ENCODE results near the gene TFF2.

TFF2 gene

GRCh38 chr21:42362198-42362597 is 11.4 kb upstream of the TFF2 start:
- ChIA-PET POLR2A (interaction anchor here (0.7 kb wide), 2 partner anchors 10 to 37 kb away, joined by 3 read pairs; no protein-coding TSS in a partner anchor), CTCF (interaction anchor here (0.7 to 1.5 kb wide), 3 partner anchors 10 to 106 kb away, joined by 4 to 5 read pairs (median 5); no protein-coding TSS in a partner anchor)
- H3K9me3 ChIP-seq (ENCODE audit: control insufficient read depth, insufficient read depth, low read depth, low read length), result no peaks in the 10 kb centered on the region
- H3K4me1 ChIP-seq (ENCODE audit: control insufficient read depth, insufficient read depth, low read length), result no peaks in the 10 kb centered on the region
- TF ChIP-seq EGR2 (tag by site-specific recombination; IDR thresholded peaks at IDR 0.05; ENCODE audit: low read depth) (no peak), ZNF140 (tag by site-specific recombination; IDR thresholded peaks at IDR 0.05) (no peak), ZNF791 (tag by site-specific recombination; IDR thresholded peaks at IDR 0.05) (no peak), ZNF558 (tag by site-specific recombination; IDR thresholded peaks at IDR 0.05) (no peak), ZNF19 (tag by site-specific recombination; IDR thresholded peaks at IDR 0.05; ENCODE audit: low read depth) (no peak), ZNF274 (IDR thresholded peaks at IDR 0.05; ENCODE audit: low read length) (no peak), ZNF274 (tag by site-specific recombination; IDR thresholded peaks at IDR 0.05; ENCODE audit: borderline replicate concordance) (no peak), ZNF214 (tag by site-specific recombination; IDR thresholded peaks at IDR 0.05; ENCODE audit: borderline replicate concordance) (no peak), HOXA7 (CRISPR knock-in tag; IDR thresholded peaks at IDR 0.05; ENCODE audit: borderline replicate concordance) (no peak), ZBTB17 (tag by site-specific recombination; IDR thresholded peaks at IDR 0.05) (no peak), TRIM28 (IDR thresholded peaks at IDR 0.05; ENCODE audit: borderline replicate concordance, low read length) (no peak), ZBTB21 (tag by site-specific recombination; IDR thresholded peaks at IDR 0.05) (no peak)
- TF ChIP-seq, protein P1, sequence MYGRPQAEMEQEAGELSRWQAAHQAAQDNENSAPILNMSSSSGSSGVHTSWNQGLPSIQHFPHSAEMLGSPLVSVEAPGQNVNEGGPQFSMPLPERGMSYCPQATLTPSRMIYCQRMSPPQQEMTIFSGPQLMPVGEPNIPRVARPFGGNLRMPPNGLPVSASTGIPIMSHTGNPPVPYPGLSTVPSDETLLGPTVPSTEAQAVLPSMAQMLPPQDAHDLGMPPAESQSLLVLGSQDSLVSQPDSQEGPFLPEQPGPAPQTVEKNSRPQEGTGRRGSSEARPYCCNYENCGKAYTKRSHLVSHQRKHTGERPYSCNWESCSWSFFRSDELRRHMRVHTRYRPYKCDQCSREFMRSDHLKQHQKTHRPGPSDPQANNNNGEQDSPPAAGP (tag by site-specific recombination; IDR thresholded peaks at IDR 0.05), result no peak
- H3K36me3 ChIP-seq (ENCODE audit: control insufficient read depth in 2 of 2, insufficient read depth in 1 of 2, low read length in 2 of 2), result no peaks in the 10 kb centered on the region
- no peak overlapping the region for H3K27ac ChIP-seq (ENCODE audit: extremely low read depth, low read depth, low read length)
- no peak overlapping the region for H3K4me3 ChIP-seq (ENCODE audit: low read depth, low read length)

GRCh38 chr21:42361286-42361685 is 10.5 kb upstream of the TFF2 start:
- POLR2A ChIA-PET, result interaction anchor here (0.5 kb wide), 1 partner anchor 245 kb away, joined by 3 read pairs; no protein-coding TSS in a partner anchor
- Histone ChIP-seq H3K9me3 (ENCODE audit: control insufficient read depth, insufficient read depth, low read depth, low read length) (no peaks in the 10 kb centered on the region), H3K4me1 (ENCODE audit: control insufficient read depth, insufficient read depth, low read length) (no peaks in the 10 kb centered on the region), H3K27ac (ENCODE audit: extremely low read depth, low read depth, low read length) (no peak overlapping the region), H3K4me3 (ENCODE audit: low read depth, low read length) (no peak overlapping the region), H3K36me3 (ENCODE audit: control insufficient read depth in 2 of 2, insufficient read depth in 1 of 2, low read length in 2 of 2) (no peaks in the 10 kb centered on the region)
- TF ChIP-seq ZNF473 (tag by site-specific recombination; IDR thresholded peaks at IDR 0.05) (no peak), ZNF175 (tag by site-specific recombination; IDR thresholded peaks at IDR 0.05) (no peak), IKZF3 (tag by site-specific recombination; IDR thresholded peaks at IDR 0.05) (no peak), ZBTB11 (tag by site-specific recombination; conservative IDR thresholded peaks at IDR 0.05; ENCODE audit: low read depth) (no peak), ZNF211 (tag by site-specific recombination; IDR thresholded peaks at IDR 0.05; ENCODE audit: low read depth) (no peak), ZNF792 (tag by site-specific recombination; IDR thresholded peaks at IDR 0.05) (no peak), ZNF560 (tag by site-specific recombination; IDR thresholded peaks at IDR 0.05; ENCODE audit: borderline replicate concordance) (no peak), ZNF2 (tag by site-specific recombination; IDR thresholded peaks at IDR 0.05) (no peak), MYNN (tag by site-specific recombination; IDR thresholded peaks at IDR 0.05; ENCODE audit: borderline replicate concordance) (no peak)
- TF ChIP-seq, protein P2, sequence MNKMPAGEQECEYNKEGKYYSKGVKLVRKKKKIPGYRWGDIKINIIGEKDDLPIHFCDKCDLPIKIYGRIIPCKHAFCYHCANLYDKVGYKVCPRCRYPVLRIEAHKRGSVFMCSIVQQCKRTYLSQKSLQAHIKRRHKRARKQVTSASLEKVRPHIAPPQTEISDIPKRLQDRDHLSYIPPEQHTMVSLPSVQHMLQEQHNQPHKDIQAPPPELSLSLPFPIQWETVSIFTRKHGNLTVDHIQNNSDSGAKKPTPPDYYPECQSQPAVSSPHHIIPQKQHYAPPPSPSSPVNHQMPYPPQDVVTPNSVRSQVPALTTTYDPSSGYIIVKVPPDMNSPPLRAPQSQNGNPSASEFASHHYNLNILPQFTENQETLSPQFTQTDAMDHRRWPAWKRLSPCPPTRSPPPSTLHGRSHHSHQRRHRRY (tag by site-specific recombination; IDR thresholded peaks at IDR 0.05), result no peak
- TF ChIP-seq, protein P3, sequence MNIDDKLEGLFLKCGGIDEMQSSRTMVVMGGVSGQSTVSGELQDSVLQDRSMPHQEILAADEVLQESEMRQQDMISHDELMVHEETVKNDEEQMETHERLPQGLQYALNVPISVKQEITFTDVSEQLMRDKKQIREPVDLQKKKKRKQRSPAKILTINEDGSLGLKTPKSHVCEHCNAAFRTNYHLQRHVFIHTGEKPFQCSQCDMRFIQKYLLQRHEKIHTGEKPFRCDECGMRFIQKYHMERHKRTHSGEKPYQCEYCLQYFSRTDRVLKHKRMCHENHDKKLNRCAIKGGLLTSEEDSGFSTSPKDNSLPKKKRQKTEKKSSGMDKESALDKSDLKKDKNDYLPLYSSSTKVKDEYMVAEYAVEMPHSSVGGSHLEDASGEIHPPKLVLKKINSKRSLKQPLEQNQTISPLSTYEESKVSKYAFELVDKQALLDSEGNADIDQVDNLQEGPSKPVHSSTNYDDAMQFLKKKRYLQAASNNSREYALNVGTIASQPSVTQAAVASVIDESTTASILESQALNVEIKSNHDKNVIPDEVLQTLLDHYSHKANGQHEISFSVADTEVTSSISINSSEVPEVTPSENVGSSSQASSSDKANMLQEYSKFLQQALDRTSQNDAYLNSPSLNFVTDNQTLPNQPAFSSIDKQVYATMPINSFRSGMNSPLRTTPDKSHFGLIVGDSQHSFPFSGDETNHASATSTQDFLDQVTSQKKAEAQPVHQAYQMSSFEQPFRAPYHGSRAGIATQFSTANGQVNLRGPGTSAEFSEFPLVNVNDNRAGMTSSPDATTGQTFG (tag by site-specific recombination; IDR thresholded peaks at IDR 0.05; ENCODE audit: borderline replicate concordance), result no peak
- CTCF ChIA-PET, result interaction anchor here (0.6 to 1.9 kb wide), 8 partner anchors 10 to 155 kb away, joined by 3 to 5 read pairs (median 4); partner anchors contain the start of gene TFF2

Data from HEK293 (cell line).